Keratinocyte (primary cell): ENCODE results near the gene VSIR. TPM values are rescaled to one million over a fixed set of nuclear protein-coding genes. Genes with fewer than 3 reads are reported as not detected.

Experiments used
- DNase-seq: peaks from one replicate; pipeline ENCODE4 v3.0.0-alpha.2; 2011; ENCODE audit warnings: low read depth, missing footprints, low spot score
- FAIRE-seq: peaks from 2 replicates; lab custom pipeline; 2011; peaks lifted over from hg19 to GRCh38; lab: Jason Lieb, UNC
- H2AFZ ChIP-seq: 2 replicates; pipeline ENCODE4 v1.6.0; 2012; ENCODE audit warnings: low read length, control low read depth, inconsistent platforms; ENCODE audit not compliant: control insufficient read depth
- H3K27ac ChIP-seq: 2 replicates; pipeline ENCODE4 v1.5.1; 2011; ENCODE audit warnings: low read length; ENCODE audit not compliant: control insufficient read depth, insufficient read depth
- H3K27me3 ChIP-seq: 3 replicates; pipeline ENCODE4 v1.6.0; 2011; ENCODE audit warnings: low read length; ENCODE audit not compliant: control insufficient read depth, insufficient read depth; ENCODE audit errors: extremely low read depth
- H3K36me3 ChIP-seq, 2 experiments: 2 replicates in 1 of 2; 3 replicates in 1 of 2; pipeline ENCODE4 v1.5.1; 2011; ENCODE audit warnings: low read length in 2 of 2, mild to moderate bottlenecking in 1 of 2; ENCODE audit not compliant: control insufficient read depth in 2 of 2, insufficient read depth in 2 of 2; ENCODE audit errors: extremely low read depth in 1 of 2
- H3K4me1 ChIP-seq: 3 replicates; pipeline ENCODE4 v1.5.1; 2011; ENCODE audit warnings: low read length; ENCODE audit not compliant: control insufficient read depth, insufficient read depth; ENCODE audit errors: extremely low read depth
- H3K4me2 ChIP-seq: 3 replicates; pipeline ENCODE4 v1.6.0; 2011; ENCODE audit warnings: low read depth, low read length; ENCODE audit not compliant: control insufficient read depth, insufficient read depth; ENCODE audit errors: extremely low read depth
- H3K4me3 ChIP-seq, 3 experiments: fragments of 200-600 bp in 1 of 3; sonication (generic) in 1 of 3; 2 replicates in 2 of 3; 3 replicates in 1 of 3; pipeline ENCODE4 v1.5.1; 2011 to 2016; ENCODE audit warnings: low read length in 3 of 3, mild to moderate bottlenecking in 3 of 3, control low read depth in 2 of 3, inconsistent platforms in 1 of 3, low read depth in 1 of 3, mixed read lengths in 1 of 3, mixed run types in 1 of 3, moderate library complexity in 1 of 3; ENCODE audit not compliant: control insufficient read depth in 2 of 3, insufficient read depth in 2 of 3; ENCODE audit errors: extremely low read depth in 1 of 3
- H3K79me2 ChIP-seq: 2 replicates; pipeline ENCODE4 v1.6.0; 2012; ENCODE audit warnings: low read length; ENCODE audit not compliant: control insufficient read depth, insufficient read depth
- H3K9ac ChIP-seq: 3 replicates; pipeline ENCODE4 v1.6.0; 2011; ENCODE audit warnings: low read length; ENCODE audit not compliant: control insufficient read depth, insufficient read depth; ENCODE audit errors: extremely low read depth
- H3K9me1 ChIP-seq: 3 replicates; pipeline ENCODE4 v1.6.0; 2011; ENCODE audit warnings: low read length; ENCODE audit not compliant: control insufficient read depth, insufficient read depth; ENCODE audit errors: extremely low read depth
- H3K9me3 ChIP-seq: 2 replicates; pipeline ENCODE4 v1.5.1; 2012; ENCODE audit warnings: low read depth, low read length; ENCODE audit not compliant: control insufficient read depth
- H4K20me1 ChIP-seq: 3 replicates; pipeline ENCODE4 v1.6.0; 2011; ENCODE audit warnings: low read length; ENCODE audit not compliant: control insufficient read depth, insufficient read depth; ENCODE audit errors: extremely low read depth
- EZH2 ChIP-seq: IDR thresholded peaks from one replicate; pipeline ENCODE4 v1.6.1; 2012; ENCODE audit warnings: inconsistent platforms, mild to moderate bottlenecking, low read length, moderate library complexity
- dilution Hi-C: fragments of 300-500 bp; cut with MboI; formaldehyde crosslinking; loops from one replicate; pipeline ENCODE4 v1.7.0; 2020; ENCODE audit warnings: low sequenced_read_pairs; ENCODE audit not compliant: extremely low pct_ligation_motif_present
- polyA plus RNA-seq, 5 experiments: library from polyadenylated mRNA; depleted of rRNA in 3 of 5; stranded (reverse) in 3 of 5; stranded (forward) in 1 of 5; unstranded in 1 of 5; fragments of >200 nt; gene quantifications; 1 replicate in 1 of 5; 2 replicates in 3 of 5; 3 replicates in 1 of 5; pipeline versions ENCODE4 v1.2.1 to v1.2.3, GENCODE V29; 2011 to 2012; ENCODE audit warnings: missing spikeins in 2 of 5, low read depth in 1 of 5, low replicate concordance in 1 of 5
- TF ChIP-seq, protein P1 (sequence below), 3 experiments: IDR thresholded peaks in 1 of 3; conservative IDR thresholded peaks in 1 of 3; optimal IDR thresholded peaks in 1 of 3; 2 replicates in 2 of 3; 3 replicates in 1 of 3; pipeline versions ENCODE3 to v1.5.1; 2011; ENCODE audit warnings: low read length in 3 of 3, mild to moderate bottlenecking in 3 of 3, moderate library complexity in 2 of 3, control low read depth in 1 of 3, inconsistent platforms in 1 of 3; ENCODE audit not compliant: insufficient read depth in 2 of 3; ENCODE audit errors: extremely low read depth in 1 of 3

Gene VSIR
- polyA plus RNA-seq, 1 donor (not counting 4 experiments of a cell fraction or from before 2014, with no cell fraction given) = 8.1 TPM

DNA sequence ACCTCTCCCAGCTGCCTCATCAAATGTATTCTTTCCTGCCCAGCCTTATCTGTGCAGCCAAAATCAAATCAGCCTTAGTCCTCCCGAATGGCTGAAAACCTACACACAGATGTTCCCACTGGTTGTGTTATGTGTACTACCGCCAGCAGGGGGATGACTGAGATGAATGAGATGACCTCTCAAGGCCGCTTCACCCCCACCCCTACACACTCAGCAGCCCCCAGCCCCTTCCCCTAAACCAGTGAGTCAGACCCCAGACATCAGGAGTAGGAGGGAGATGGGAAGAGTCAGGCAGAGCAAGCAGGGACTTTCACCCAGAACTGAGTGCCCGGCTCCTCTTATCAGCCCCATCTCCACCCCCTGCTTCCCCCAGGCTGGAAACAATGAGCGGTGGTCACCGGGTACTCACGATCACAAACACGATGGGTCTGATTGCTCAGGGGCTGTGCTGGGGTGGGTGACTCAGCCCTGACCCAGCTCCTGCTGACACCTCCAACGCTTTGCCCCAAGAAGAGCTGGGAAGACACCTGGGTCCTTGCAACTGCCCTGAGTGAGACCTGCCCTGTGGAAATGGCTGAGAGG, 47.2 kb downstream of the VSIR start:
- Histone ChIP-seq H3K27ac (no peak overlapping the region), H3K79me2 (no peaks in the 10 kb centered on the region), H2AFZ (no peak overlapping the region), H3K9me3 (no peaks in the 10 kb centered on the region), H3K36me3 (no peaks in the 10 kb centered on the region), H3K4me1 (peaks cover 26% of the 10 kb centered on the region), H3K4me3 (no peak overlapping the region), H3K9me1 (no peaks in the 10 kb centered on the region), H3K9ac (no peak overlapping the region), H3K27me3 (no peaks in the 10 kb centered on the region), H4K20me1 (no peaks in the 10 kb centered on the region), H3K4me2 (no peak overlapping the region)
- TF ChIP-seq EZH2 = no peak
- TF ChIP-seq, protein P1, sequence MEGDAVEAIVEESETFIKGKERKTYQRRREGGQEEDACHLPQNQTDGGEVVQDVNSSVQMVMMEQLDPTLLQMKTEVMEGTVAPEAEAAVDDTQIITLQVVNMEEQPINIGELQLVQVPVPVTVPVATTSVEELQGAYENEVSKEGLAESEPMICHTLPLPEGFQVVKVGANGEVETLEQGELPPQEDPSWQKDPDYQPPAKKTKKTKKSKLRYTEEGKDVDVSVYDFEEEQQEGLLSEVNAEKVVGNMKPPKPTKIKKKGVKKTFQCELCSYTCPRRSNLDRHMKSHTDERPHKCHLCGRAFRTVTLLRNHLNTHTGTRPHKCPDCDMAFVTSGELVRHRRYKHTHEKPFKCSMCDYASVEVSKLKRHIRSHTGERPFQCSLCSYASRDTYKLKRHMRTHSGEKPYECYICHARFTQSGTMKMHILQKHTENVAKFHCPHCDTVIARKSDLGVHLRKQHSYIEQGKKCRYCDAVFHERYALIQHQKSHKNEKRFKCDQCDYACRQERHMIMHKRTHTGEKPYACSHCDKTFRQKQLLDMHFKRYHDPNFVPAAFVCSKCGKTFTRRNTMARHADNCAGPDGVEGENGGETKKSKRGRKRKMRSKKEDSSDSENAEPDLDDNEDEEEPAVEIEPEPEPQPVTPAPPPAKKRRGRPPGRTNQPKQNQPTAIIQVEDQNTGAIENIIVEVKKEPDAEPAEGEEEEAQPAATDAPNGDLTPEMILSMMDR (optimal IDR thresholded peaks at IDR 0.05 in 1 of 3, IDR thresholded peaks at IDR 0.05 in 1 of 3, conservative IDR thresholded peaks at IDR 0.05 in 1 of 3; ENCODE audit: extremely low read depth in 1 of 3, insufficient read depth in 2 of 3, low read length in 3 of 3) = peak; percentile 20 to 57 (median 45)
- no peak for DNase-seq
- no peak for FAIRE-seq
- dilution Hi-C loops = no loop called here

DNA sequence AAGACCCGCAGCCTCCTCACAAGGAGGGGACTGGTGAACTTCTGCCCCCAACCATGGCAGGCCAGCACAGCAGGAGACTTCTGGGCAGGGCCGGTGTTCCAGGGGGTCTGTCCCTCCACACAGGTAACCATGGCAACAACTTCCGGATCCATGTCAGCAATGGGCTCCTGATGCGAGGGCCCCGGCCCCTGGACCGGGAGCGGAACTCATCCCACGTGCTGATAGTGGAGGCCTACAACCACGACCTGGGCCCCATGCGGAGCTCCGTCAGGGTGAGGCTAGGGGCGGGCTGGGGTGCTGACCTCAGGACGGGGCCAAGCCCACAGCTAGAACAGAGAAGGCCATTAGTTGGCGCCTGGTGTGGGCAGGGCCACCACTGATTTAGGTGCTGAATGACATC, 48.1 kb downstream of the VSIR start:
- DNase-seq = no peak
- Histone ChIP-seq H3K9me3 (no peaks in the 10 kb centered on the region), H3K9me1 (no peaks in the 10 kb centered on the region), H3K27ac (no peak overlapping the region), H3K36me3 (no peaks in the 10 kb centered on the region), H3K79me2 (no peaks in the 10 kb centered on the region), H3K4me2 (no peak overlapping the region), H4K20me1 (no peaks in the 10 kb centered on the region), H3K4me1 (peaks cover 26% of the 10 kb centered on the region), H3K4me3 (no peak overlapping the region), H2AFZ (no peak overlapping the region), H3K9ac (no peak overlapping the region), H3K27me3 (no peaks in the 10 kb centered on the region)
- TF ChIP-seq EZH2 = no peak
- TF ChIP-seq, protein P1 (optimal IDR thresholded peaks at IDR 0.05 in 1 of 3, IDR thresholded peaks at IDR 0.05 in 1 of 3, conservative IDR thresholded peaks at IDR 0.05 in 1 of 3; ENCODE audit: extremely low read depth in 1 of 3, insufficient read depth in 2 of 3, low read length in 3 of 3) = no peak
- FAIRE-seq = no peak
- dilution Hi-C loops = no loop called here
